Activated effector memory CD4-positive, alpha-beta T cell treated with anti-CD3 and anti-CD28 coated beads, Interleukin-2, amount 50 U/mL, for 16 hours (primary cell): ENCODE results near the gene PARD3.
"Not testable (repeated sequence)": the region's sequence is repeated elsewhere in the genome, so short reads cannot be mapped to it uniquely, and the experiment has no call there.

Experiments
- DNase-seq: peaks from one replicate; pipeline ENCODE4 v3.0.0-alpha.2; 2020

PARD3 gene

DNA sequence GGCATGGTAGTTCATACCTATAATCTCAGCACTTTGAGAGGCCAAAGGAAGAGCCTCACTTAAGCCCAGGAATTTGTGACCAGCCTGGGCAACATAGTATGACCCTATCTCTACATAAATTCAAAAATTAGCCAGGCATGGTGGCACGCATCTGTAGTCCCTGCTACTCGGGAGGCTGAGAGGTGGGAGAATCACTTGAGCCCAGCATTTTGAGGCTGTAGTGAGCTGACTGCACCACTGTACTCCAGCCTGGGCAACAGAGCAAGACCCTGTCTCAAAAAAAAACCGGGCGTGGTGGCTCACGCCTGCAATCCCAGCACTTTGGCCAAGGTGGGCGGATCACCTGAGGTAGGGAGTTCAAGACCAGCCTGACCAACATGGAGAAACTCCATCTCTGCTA lies 19.8 kb downstream of the PARD3 start:
- DNase-seq, result no peak

DNA sequence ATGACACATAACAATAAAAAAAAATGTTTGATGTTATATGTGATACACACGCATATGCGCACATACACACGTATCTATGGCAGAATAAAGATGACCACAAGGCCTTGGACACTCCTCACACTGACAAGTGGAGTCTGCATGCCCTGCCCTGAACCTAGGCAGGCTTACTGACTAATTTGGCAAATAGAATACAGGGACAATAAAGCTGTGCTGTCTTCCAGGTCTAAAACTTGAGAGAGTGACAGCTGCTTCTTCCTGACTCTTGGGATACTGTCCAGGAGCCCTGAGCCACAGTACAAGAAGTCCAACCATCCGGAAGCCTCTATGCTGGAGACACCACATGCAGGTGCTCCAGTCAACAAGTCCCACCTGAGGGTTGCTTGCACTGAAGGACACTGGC lies 20.3 kb downstream of the PARD3 start:
- DNase-seq, result no peak

DNA sequence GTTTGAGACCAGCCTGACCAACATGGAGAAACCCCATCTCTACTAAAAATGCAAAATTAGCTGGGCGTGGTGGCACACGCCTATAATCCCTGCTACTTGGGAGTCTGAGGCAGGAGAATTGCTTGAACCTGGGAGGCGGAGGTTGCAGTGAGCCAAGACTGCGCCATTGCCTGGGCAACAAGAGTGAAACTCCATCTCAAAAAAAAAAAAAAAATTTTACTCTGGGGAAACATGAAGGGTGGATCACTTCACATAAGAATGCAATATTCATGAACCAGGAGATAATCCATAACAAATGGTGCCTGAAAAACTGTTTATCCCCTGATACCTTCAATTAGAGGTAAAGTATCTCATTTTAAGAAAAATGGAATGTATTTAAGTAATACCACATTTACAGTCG lies 21.5 kb downstream of the PARD3 start:
- not testable (repeated sequence) for DNase-seq

DNA sequence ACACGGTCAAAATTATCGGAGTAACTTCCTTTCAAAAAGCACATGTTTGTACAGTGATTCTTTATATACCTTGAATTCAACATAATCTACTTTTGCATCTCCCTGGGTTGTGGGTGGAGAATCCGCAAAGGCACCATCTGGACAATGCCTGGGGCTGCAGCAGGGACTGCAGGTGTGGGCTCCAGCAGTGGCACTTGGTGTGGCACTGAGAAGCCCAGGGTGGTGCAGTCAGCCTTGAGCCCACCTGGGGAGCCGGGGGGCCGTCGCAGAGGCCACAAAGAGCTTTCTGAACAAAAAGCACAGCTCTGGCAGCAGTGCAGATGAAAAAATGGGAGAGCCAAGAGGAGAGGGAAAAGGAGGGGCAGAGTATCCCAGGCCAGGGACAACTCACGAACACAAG lies 22.2 kb downstream of the PARD3 start:
- no peak for DNase-seq

DNA sequence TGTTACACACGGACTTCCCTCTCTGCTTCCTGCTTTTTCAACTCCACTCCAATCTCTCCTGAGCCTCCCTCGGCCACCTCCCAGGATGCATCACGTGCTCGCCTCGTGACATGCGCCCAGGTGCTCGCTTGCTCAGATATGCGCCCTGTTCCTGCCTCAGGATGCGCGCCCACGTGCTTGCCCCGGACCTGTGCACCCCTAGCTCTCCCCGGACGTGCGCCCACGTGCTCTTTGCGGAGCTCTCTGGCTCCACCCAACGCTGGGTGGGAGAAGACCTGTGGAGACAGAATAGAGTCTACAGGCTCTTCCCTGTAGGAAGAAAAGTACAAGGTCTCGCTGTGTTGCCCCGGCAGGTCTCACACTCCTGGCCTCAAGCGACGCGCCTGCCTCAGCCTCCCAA lies 23.1 kb downstream of the PARD3 start:
- DNase-seq, result no peak

DNA sequence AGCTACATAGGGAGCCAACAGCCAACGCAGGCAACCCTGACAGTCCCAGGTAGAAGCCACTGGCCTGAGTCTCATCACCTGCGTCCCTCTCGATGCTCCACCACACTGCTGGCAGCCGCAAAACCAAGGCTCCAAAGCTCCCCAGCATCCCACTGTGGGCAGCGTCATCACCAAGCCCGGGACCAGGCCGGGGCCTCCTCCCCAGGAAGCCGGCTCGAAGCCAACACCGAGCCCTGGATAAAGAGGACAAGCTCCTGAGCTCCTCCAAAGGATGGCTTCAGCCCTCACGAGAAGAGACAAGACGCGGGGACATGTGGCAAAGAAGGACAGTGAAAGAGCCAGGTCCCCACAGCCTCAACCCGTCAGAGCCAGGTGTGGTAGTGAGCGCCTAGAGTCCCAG lies 23.9 kb downstream of the PARD3 start:
- DNase-seq, result no peak

DNA sequence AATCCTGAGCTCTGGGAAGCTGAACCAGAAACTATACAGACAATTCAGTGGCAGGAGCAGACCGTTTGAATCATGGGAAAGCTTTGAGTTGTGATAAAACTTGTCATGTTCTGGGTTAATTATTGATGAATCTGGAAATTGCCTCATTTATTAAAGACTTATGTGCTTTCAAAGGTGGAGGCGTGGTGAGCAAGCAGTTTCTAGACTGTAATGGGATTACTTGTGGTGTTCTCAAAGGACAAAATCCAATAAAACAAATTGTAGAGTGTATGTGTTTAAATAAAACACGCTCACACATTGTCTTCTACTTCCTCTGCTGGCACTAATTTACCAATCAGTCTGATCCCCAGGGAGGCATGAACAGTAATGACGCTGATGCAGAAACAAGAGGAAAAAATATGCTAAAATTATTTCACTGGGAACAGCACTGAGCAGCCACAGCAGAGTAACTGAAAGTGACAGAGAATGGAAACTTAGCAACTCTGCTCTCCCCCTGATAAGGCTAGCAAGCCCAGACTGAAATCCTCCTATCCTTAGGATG lies 25.1 kb downstream of the PARD3 start:
- DNase-seq, result no peak

DNA sequence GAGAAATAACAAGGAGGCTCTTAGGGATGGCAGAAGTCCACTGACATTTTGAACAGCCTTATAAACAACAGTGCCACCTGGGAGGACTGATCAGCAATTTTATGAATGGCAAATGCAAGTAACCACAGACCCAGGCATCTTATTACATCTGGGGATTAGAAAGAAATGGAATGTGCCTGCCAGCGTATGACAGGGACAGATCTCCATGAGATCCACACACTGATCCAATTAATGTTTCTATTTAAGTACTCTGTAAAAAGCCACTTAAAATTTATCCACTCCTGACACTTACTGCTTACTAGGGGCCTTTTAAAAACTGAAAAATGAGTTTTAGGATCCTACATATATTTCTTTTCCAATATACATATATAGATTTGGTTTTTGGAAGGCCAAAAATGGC lies 28.6 kb downstream of the PARD3 start:
- DNase-seq, result no peak

DNA sequence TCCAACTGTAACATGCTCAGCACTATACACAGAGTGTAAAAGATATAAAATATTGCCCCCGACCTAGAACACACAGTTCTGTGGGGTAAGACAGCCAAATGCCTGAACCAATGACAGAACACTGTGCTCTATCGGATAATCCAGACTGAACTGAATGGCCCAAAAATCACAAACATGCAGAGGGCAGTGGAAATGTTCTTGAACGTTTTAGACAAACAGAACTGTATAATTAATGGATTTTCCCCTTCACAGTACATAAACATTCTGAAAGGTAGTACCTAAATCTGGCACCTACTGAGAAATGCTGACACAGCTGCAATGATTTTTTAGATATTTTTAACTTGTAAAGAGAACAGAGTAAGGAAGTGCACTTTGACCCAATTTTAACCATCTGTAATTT lies 33.4 kb downstream of the PARD3 start:
- DNase-seq, result no peak

DNA sequence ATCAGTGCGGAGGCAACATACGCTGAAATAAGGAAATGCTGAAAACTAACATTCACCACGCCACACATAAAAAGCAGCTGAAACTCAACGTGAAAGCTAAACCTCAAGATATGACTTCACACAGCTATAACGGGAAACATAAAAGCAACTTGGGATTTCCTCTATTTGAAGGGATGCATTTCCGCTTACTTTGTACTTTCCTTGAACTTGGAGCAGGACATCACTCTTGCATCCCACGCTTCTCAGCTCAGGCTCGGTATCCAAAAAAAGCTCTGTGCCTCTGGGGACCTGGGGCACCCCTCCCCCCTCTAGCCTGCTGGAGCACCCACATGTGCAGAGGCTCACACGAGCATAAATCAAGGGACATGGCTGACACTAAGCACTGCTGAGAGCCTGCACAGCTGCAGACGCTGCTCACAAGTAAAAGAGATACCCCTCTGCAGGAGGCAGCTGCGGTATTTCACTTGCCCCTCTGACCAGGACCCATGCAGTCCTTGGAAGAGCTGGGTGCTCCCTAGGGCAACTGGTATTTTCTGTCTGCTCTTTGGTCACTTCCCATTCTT lies 34.2 kb downstream of the PARD3 start:
- DNase-seq, result no peak

DNA sequence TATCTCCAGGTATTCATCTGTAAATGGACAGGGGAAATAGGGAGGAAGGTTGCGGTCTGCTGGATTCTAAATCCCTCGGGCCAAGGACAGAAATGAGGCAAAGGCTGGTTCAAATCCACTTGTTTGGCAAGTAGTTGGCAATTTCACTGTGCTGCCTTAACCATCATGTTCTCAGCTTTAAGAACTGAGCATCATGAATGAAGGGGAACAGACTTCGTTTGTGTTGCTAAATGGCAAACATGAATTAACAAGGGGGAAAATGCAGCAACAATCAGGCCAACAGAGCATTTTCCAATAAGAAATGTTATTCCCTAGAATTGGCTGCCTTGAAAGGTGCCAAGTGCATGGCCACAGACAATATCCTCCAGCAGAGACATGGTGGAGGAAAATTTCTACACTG lies 36.9 kb downstream of the PARD3 start:
- no peak for DNase-seq

DNA sequence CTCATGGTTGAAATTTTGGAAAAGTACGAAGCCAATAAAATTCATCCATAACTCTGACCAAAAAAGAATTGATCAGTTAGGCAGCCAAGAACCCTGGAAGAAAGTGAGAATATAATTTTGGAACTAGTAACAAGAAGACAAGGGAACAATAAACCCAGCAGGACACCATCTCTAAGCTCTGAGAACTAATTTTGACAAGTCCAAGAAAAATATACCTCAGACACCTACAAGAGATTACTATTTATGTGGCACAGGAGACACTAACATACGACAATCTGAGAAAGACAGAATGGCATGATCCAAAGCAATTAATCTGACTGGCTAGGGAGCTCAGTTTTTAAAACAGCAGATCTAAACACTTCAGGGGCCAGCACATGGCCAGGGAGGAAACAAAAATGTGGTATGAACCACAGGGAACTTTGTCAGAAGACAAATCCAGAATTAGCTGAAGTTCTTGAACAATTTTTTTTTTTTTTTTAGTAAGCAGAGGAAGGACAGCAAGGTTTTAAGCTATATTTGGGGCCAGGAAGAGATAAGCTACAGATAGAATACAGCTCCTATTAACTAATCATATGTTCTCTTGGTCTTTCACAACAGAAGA lies 38.9 kb downstream of the PARD3 start:
- no peak for DNase-seq

DNA sequence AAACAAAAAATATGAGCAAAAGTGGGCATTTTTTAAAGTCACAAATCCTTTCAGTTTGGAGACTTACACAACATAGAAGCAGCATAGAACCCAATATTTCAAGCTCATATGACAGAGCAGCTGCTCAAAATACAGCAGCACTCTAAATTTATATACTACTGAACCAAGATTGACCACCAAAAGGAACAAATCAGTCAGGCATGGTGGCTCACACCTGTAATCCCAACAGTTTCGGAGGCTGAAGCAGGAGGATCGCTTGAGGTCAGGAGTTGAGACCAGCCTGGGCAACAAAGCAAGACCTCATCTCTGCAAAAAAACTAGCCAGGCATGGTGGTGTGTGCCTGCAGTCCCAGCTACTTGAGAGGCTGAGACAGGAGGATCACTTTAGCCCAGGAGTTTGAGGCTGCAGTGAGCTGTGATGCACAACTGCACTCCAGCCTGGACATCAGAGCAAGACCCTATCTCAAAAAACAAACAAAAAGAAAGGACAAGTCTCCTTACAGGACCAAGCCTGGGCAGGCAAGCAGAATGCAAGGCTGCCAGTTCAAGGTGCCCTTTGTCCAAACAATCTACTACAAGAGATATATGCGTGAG lies 40.0 kb downstream of the PARD3 start:
- no peak for DNase-seq

DNA sequence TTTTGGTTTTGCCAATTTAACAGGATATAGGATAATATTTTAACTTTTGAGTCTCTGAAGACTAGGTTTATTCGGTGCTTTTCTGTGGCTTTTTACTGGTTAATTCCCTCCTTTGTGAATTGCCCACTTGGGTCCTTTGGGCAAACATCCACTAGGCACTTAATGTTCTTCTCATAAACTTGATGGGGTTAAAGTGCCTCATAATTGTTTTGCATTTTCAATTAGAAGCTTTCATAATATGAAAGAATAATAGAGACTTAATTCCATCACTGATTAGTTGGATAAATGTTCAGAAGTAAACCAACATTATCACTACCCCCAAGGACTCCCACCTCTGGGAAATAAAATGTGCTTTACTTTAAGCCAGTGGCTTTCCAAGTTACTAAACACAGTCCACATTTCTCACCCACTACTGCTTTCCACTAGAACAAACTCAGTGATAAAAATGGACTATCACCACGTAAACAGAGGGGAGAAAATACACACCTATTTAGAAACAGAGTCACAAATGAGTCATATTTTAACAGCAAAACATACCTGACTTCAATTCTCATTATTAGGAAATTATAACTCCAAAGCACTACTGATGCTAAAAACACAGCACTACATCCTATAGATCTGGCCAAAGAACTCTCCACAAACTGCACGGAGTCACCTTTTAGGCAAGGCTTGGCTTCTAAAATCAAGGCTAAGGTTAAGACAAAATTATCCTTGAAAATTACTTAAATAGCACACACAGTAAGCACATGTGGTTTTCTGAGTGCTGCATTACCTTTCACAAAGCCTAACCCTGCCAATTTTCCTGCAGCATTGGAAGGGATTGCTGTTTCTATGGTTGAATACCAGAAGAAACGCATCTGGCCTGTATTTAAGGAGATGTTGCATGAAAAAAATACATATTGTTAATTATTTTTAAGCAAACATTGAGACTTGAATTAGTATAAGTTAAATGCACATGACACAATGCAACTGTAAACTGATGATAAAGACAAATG lies 41.2 kb downstream of the PARD3 start:
- DNase-seq, result no peak

DNA sequence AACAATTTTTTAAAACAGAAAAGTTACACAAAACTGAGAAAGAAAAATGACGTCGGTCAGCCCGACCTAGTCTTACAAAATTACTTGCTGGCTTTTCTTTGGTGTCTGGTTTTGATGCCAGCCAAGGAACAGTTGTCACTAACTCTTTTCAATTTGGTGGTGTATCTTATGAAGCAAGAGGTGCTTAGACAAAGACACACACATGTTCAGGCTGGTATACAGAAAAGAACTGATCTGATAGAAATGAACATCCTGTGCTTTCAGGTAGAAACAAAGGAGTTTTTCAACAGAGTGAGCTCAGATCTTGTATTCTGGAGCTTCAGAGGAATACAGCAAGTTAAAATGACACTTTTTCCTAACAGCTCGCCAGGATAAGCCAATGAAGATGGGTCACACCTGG lies 43.6 kb downstream of the PARD3 start:
- DNase-seq, result no peak

DNA sequence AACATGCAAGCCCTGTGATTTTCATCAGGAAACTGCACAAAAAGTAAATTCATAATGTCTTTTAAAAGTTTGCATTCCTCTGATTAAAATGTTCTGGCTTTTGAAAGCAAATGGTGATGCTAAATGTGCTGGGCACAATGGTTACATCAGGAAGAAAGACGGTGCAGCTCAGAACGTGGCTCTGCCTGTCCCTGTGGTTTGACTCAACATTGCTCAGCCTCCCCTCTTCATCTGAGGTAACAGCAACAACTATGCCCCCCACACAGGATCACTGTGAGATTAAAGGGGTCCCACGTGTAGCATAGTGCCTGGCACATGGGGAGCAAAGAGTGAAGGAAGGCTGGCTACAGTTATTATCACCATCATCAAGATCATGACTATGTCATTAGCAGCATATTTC lies 44.0 kb downstream of the PARD3 start:
- no peak for DNase-seq

DNA sequence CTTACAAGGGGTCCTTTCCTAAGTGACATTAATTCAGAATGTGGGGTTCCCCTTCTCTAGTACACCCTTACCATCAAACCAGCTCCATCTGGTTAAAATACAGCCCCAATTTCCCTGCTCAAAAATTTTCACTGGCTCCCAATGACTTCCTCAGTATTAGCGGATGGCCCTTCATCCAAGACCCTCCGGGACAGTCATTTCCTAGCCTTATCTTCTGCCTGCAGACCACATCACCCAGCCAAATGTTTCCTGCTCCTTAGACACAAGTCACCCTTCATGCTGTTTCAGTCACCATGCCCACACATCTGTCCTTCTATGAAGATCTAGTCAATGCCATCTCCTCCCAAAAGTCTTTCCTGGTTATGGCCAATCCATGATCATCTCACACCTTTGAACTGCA lies 45.2 kb downstream of the PARD3 start:
- DNase-seq, result no peak

DNA sequence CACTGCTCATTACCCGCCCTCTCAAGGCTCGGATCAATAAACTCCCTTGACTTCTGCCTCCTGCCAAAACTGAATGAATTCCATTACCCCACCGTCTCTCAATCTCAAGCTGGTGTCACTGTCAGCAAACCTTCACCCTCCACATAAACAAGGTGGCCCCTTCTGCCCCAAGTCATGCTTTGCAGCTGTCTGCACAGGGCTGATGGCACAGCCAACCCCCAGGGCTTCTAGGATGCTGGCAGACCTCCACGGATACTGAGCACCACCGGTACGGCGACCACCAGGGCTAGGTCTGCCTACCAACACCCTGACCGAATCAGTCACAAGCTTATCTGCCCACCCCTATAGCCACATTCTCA lies 46.1 kb downstream of the PARD3 start:
- no peak for DNase-seq

DNA sequence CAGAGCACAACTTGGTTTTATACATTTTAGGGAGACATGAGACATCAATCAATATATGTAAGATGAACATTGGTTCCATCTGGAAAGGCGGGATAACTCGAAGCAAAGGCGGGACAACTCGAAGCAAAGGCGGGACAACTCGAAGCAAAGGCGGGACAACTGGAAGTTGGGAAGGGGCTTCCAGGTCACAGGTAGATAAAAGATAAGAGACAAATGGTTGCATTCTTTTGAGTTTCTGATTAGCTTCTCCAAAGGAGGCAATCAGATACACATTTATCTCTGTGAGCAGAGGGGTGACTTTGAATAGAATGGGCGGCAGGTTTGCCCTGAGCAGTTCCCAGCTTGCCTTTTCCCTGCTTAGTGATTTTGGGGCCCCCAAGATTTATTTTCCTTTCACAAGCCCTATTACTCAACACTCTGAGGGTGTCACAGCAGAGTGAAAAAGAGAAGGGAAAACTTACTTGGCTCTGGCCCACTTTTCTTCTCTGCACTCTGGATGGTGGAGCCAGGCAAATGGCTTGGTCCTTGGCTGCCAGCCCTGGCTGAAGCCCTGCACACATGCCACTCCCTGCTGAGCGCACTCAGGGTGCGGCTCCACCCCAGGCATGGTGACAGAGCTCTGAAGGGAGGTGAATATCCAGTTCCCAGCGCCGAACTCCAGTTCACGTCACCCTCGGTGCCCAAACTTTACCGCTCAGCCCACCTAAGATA lies 46.7 kb downstream of the PARD3 start:
- DNase-seq, result no peak

DNA sequence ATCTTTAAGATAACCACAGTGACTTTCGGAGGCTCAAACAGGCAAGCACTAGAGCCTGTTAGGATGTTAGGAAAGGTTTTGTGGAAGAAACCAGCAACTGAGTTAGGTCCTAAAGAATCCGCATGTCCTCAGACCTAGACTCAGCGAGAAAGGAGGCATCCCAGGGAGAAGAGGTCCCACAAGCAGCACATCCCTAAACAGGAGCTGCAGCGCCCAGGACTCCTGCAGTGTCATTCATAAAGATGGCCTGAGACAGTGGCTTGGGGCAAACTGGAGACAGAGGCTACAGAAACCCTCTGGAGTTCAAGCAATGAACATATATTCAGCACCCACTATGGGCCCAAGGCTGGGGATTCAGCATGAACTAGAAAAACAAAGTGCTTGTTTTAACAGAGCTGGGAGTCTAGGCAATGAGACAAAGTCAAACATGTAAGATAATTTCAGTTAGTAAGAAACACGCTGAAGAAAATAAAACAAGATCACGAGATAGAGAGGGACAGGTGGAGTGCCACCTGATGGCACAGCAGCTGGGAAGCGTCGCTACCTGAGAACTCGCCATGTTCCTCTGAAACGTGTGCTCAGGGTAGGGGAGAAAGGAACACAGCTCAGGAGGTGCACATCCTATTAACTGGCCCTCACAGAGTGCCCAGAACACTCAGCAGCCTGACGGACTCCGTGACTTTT lies 48.1 kb downstream of the PARD3 start:
- DNase-seq, result no peak

DNA sequence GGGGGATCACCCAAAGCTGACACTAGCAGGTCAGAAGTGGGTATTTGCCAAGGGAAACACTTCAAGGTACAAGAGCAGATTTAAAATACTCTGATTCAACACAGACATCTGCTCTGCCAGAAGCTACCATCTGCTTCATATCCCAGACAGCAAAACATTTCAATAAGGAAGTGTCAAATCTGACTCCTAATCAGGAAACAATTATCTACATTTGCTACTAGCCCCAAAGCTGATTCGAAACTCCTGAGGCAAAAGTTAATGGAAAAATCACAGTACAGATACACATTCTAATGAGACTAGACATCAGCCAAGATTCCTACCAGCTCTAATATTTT lies 48.9 kb downstream of the PARD3 start:
- no peak for DNase-seq

DNA sequence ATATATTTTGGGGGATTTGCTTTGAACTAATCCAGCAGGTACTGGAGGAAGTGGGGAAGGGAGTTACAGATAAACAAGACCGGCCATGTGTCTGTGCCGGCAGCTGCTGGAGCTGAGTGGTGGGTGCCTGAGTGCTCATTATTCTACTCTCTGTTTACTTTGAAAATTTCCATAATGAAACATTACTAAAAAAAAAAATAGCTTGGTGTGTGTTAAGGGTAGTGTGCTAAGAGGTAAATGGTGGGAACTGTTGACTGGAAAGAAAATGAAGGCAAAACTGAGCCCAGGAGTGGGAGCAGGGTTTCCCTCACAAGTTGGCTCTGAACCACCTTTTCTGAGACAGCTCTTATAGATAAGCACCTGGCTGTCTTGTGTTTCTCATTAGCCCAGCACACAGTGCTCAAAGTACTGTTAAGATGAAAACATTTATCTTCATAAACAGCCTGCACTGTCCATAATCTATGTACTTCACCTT lies 50.6 kb downstream of the PARD3 start:
- DNase-seq, result no peak
